ENCODE results near the gene MRPL4.
A peak's percentile ranks its signal among the peaks of the same experiment; 100 is the strongest.
"Not testable (repeated sequence)": the region's sequence is repeated elsewhere in the genome, so short reads cannot be mapped to it uniquely, and the experiment has no call there.

The MRPL4 gene

GRCh38 chr19:10230861-10231611 is 21.0 kb upstream of the MRPL4 start, which contains the start of gene S1PR2:
Gene S1PR2 (minus strand): TSS chr19:10231331. CDS start chr19:10224905, 6,426 bp downstream.
- DNase-seq, result peak; percentile 86

- no peak for DNase-seq
Measured at GRCh38 chr19:10231612-10232228, 20.3 kb upstream of the MRPL4 start.

- no peak for DNase-seq
Measured at GRCh38 chr19:10233946-10234345, 18.1 kb upstream of the MRPL4 start.

- DNase-seq, result no peak
Measured at GRCh38 chr19:10235003-10235402, 17.0 kb upstream of the MRPL4 start.

- DNase-seq, result not testable (repeated sequence)
Measured at GRCh38 chr19:10235409-10235808, 16.6 kb upstream of the MRPL4 start.

- DNase-seq, result no peak
Measured at GRCh38 chr19:10237702-10238101, 14.3 kb upstream of the MRPL4 start.

- no peak for DNase-seq
Measured at GRCh38 chr19:10238172-10238783, 13.7 kb upstream of the MRPL4 start.

- DNase-seq, result not testable (repeated sequence)
Measured at GRCh38 chr19:10241826-10242449, 10.1 kb upstream of the MRPL4 start.

- no peak for DNase-seq
Measured at GRCh38 chr19:10243606-10244005, 8.4 kb upstream of the MRPL4 start.

GRCh38 chr19:10245189-10245939 is 6.7 kb upstream of the MRPL4 start:
- no peak for DNase-seq

GRCh38 chr19:10246511-10246910 is 5.5 kb upstream of the MRPL4 start:
- DNase-seq, result no peak

- no peak for DNase-seq
Measured at GRCh38 chr19:10252707-10253106, 693 bp downstream of the MRPL4 start.

- no peak for DNase-seq
Measured at GRCh38 chr19:10254244-10254643, 2.2 kb downstream of the MRPL4 start.

GRCh38 chr19:10255358-10255757 is 3.3 kb downstream of the MRPL4 start:
- no peak for DNase-seq

- DNase-seq, result no peak
Measured at GRCh38 chr19:10256551-10256950, 4.5 kb downstream of the MRPL4 start.

- no peak for DNase-seq
Measured at GRCh38 chr19:10256970-10257615, 5.1 kb downstream of the MRPL4 start.

- no peak for DNase-seq
Measured at GRCh38 chr19:10258080-10258710, 6.2 kb downstream of the MRPL4 start.

GRCh38 chr19:10259162-10259905 is 7.3 kb downstream of the MRPL4 start:
- DNase-seq, result peak; percentile 88

GRCh38 chr19:10260141-10260584 is 8.1 kb downstream of the MRPL4 start:
- DNase-seq, result no peak

- DNase-seq, result no peak
Measured at GRCh38 chr19:10262771-10263170, 10.8 kb downstream of the MRPL4 start.

- no peak for DNase-seq
Measured at GRCh38 chr19:10266706-10267105, 14.7 kb downstream of the MRPL4 start.
